PFSK-1 (cell line): Measurements from ENCODE around the gene FAM13A.

Source experiments
- FOXP2 ChIP-seq: optimal IDR thresholded peaks from 2 replicates; pipeline ENCODE3; 2011; ENCODE audit warnings: borderline replicate concordance, control low read depth, inconsistent platforms; ENCODE audit not compliant: insufficient read depth; ENCODE audit errors: extremely low read length, extremely low read depth
- POLR2AphosphoS5 ChIP-seq: IDR thresholded peaks from 2 replicates; pipeline ENCODE4 v1.6.1; 2012; ENCODE audit warnings: low read depth, mild to moderate bottlenecking, control low read depth, low read length, moderate library complexity
- SIN3A ChIP-seq: IDR thresholded peaks from 2 replicates; pipeline ENCODE4 v1.6.1; 2012; ENCODE audit warnings: mild to moderate bottlenecking, low read length, moderate library complexity, borderline replicate concordance; ENCODE audit not compliant: insufficient read depth
- TAF1 ChIP-seq: IDR thresholded peaks from 2 replicates; pipeline ENCODE4 v1.6.1; 2012; ENCODE audit warnings: low read length, control low read depth, borderline replicate concordance; ENCODE audit not compliant: insufficient read depth
- TF ChIP-seq, protein P1 (sequence below), 2 experiments: IDR thresholded peaks; 2 replicates each; pipeline versions ENCODE4 v1.6.1 to v1.8.0; 2011 to 2012; ENCODE audit warnings: low read depth in 2 of 2, low read length in 2 of 2, control low read depth in 1 of 2, inconsistent platforms in 1 of 2, mild to moderate bottlenecking in 1 of 2, moderate library complexity in 1 of 2; ENCODE audit not compliant: insufficient read depth in 1 of 2

Gene FAM13A

DNA sequence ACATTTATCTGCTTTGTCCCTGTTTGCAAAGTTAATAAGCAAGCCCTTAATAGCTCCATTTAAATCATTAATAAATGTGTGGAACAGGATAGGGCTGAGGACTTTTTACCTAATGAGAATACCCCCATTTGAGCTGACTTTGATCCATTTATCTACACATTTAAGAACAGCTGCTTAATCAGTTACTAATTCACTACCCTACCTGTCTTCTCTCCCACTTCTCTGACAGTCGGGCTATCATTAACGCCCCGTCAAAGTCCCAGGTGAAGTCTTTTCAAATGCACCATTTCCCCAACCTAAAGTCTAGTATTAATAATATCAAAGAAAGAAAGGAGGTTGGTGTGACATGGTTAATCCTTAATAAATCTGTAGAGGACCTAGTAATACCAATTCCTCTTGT, 302.2 kb downstream of the FAM13A start:
- TF ChIP-seq TAF1: no peak
- TF ChIP-seq, protein P1, sequence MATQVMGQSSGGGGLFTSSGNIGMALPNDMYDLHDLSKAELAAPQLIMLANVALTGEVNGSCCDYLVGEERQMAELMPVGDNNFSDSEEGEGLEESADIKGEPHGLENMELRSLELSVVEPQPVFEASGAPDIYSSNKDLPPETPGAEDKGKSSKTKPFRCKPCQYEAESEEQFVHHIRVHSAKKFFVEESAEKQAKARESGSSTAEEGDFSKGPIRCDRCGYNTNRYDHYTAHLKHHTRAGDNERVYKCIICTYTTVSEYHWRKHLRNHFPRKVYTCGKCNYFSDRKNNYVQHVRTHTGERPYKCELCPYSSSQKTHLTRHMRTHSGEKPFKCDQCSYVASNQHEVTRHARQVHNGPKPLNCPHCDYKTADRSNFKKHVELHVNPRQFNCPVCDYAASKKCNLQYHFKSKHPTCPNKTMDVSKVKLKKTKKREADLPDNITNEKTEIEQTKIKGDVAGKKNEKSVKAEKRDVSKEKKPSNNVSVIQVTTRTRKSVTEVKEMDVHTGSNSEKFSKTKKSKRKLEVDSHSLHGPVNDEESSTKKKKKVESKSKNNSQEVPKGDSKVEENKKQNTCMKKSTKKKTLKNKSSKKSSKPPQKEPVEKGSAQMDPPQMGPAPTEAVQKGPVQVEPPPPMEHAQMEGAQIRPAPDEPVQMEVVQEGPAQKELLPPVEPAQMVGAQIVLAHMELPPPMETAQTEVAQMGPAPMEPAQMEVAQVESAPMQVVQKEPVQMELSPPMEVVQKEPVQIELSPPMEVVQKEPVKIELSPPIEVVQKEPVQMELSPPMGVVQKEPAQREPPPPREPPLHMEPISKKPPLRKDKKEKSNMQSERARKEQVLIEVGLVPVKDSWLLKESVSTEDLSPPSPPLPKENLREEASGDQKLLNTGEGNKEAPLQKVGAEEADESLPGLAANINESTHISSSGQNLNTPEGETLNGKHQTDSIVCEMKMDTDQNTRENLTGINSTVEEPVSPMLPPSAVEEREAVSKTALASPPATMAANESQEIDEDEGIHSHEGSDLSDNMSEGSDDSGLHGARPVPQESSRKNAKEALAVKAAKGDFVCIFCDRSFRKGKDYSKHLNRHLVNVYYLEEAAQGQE (IDR thresholded peaks at IDR 0.05; ENCODE audit: insufficient read depth in 1 of 2, low read depth in 2 of 2, low read length in 2 of 2): no peak
- no peak for TF ChIP-seq FOXP2
- TF ChIP-seq POLR2AphosphoS5: no peak
- TF ChIP-seq SIN3A: no peak

DNA sequence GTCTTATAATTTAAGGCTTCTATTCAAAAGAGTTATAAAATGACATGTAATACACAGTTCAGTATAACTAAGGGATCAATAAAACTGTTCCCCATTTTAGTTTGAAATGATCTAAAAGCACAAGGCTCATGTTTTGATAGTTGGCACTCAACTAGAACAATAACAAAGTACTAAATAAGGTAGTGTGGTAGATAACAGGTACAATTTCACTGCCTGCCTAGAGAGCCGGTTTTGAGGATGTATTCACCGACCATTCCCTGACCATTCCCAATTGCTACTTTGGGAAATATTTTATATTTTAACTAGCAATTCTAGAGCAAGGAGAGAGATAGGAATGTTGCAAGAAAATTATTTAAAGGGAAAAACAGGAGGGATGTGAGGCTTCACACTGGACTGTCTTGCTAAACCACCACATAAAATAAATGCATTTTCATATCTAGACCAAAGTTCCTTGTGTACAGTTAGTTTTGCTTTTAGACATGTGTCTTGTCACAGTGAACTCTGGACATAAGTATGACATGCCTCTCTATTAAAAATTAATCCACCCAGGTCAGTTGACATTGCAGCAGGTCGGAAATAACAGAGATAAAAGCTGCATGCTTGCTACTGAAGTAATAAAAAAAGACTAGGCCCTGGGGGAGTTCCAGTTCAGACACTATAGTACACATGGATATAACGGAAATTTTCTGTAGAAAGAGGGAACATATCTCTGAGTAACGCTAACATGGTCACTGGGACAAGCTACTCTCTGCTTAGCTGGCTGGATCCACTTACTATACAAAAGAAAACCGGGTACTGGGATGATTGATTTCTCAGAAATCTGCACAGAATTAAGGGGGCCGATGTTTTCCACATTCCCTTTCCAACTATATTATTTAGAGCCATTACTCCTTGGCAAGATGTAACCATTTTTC, 303.1 kb downstream of the FAM13A start:
- TF ChIP-seq TAF1 (no peak), SIN3A (no peak), FOXP2 (no peak), POLR2AphosphoS5 (no peak)
- TF ChIP-seq, protein P1 (IDR thresholded peaks at IDR 0.05; ENCODE audit: insufficient read depth in 1 of 2, low read depth in 2 of 2, low read length in 2 of 2): no peak

DNA sequence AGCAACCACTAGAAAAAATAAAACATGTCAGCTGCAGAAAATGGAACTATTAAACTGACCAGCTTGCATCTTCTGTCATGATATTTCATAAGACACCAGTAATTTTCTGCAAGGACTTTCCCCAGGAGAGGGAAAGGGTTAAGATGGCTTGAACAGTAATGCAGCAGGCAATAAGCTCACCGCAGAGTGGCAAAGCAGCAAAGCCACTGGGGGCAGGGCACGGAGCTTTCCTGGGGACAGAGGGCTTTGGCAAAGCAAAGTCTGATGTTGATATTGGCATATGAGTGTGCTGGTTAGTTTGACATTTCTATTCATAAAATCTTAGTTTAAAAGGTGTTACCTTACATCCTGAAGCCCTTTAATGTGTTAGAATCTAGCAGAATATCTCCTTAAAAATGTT, 304.2 kb downstream of the FAM13A start:
- TF ChIP-seq, protein P1 (IDR thresholded peaks at IDR 0.05; ENCODE audit: insufficient read depth in 1 of 2, low read depth in 2 of 2, low read length in 2 of 2): no peak
- TF ChIP-seq SIN3A: no peak

DNA sequence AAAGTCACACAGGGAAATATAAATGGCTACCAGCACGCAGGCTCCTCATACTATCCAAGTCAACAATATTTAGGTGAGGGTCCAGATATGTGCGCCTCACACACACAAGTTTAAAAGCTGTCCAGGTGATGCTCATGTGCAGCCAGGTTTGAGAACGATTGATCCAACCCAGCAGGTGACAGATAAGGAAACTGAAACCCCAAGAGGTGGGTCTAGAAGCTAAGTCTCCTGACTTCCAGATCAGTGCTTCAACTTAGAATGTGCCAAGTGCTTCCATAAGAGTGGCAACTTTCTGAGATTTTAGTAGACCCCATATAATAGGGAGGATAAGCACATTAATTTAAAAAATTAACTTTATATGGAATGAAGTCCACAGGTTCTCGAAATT, 304.9 kb downstream of the FAM13A start:
- no peak for TF ChIP-seq POLR2AphosphoS5

DNA sequence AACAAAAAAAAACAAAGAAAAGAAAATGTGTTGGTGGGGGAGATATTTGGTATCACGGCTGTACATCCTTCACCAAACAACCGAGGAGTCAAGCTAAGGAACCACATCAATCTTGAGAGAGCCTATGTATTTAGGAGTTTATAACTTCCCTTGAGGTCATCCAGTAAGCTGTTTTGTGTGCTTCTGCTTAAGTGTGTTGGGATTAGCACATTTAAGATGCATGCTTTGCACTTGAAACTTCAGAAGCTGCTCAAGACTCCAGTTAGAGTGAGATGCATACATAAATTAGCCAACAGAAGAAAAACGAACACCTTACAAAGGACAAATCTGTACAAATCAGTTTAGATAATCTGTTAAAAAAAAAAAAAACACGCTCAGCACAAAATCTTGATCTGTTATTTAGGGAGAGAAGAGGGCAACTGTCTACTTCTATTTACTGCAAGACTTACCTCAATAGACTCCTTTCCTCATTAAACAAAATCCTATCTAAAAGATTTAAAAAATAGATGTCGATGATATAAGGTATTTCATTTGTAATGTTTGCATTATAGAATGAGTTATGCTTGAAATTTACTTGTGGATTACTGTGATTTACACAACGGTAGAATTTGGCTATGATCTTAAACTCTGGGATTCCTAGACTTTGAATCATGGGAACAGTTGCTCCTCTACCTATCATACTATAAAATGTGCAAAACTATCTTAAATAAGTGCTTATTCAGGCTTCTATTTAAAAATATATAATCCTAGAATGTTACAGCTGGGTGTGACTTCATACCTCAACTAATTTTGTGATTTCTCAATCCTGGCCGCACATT, 305.5 kb downstream of the FAM13A start:
- TF ChIP-seq POLR2AphosphoS5 (no peak), FOXP2 (no peak), TAF1 (no peak), SIN3A (no peak)
- TF ChIP-seq, protein P1 (IDR thresholded peaks at IDR 0.05; ENCODE audit: insufficient read depth in 1 of 2, low read depth in 2 of 2, low read length in 2 of 2): no peak
